ENCODE data around the gene ZFHX3. TPM values are rescaled to one million over a fixed set of nuclear protein-coding genes. Genes with fewer than 3 reads are reported as not detected.
A peak's percentile ranks its signal among the peaks of the same experiment; 100 is the strongest.

ZFHX3 gene
- total RNA-seq, 1 experiment from 2014 or later = 1.5 TPM

- Mint-ChIP-seq H3K4me3 (peak overlapping the region in 1 of 2 experiments; percentile 83; a peak in 2 of 5 replicates), H3K27me3 (ENCODE audit: low read depth) (peaks cover 64% of the 10 kb centered on the region), H3K27ac (no peak overlapping the region), H3K9me3 (no peaks in the 10 kb centered on the region; a peak in 1 of 5 replicates), H3K36me3 (ENCODE audit: insufficient read depth in 1 of 3, low read depth in 3 of 3) (peaks cover 0 to 2% (median 0%) of the 10 kb centered on the region in 3 experiments; a peak in 1 of 7 replicates), H3K4me1 (peaks cover 53 to 73% of the 10 kb centered on the region in 2 experiments)
- no peak overlapping the region for H2AFZ ChIP-seq (ENCODE audit: low read length)
- no peak overlapping the region for H2BK12ac ChIP-seq (ENCODE audit: insufficient read length, low read depth, low read length)
- no peaks in the 10 kb centered on the region for H3K79me2 ChIP-seq (ENCODE audit: insufficient read depth, low read length)
- TF ChIP-seq CTCF (conservative IDR thresholded peaks at IDR 0.05) = no peak
- H3K56ac ChIP-seq (ENCODE audit: insufficient read length, low read depth, low read length) = no peak overlapping the region
- H3K23ac ChIP-seq (ENCODE audit: insufficient read length, low read depth, low read length) = no peak overlapping the region
- no peak overlapping the region for H3K18ac ChIP-seq (ENCODE audit: insufficient read length, low read depth, low read length)
- H2BK120ac ChIP-seq (ENCODE audit: low read depth, low read length, poor library complexity, severe bottlenecking) = no peak overlapping the region
- H2BK20ac ChIP-seq (ENCODE audit: low read depth, low read length, poor library complexity, severe bottlenecking) = no peak overlapping the region
- H3K27me3 ChIP-seq (ENCODE audit: insufficient read depth, low read length) = peaks cover 57% of the 10 kb centered on the region
- no peak overlapping the region for H3T11ph ChIP-seq (ENCODE audit: low read length)
- H3K23me2 ChIP-seq (ENCODE audit: insufficient read length, low read depth, low read length, poor library complexity, severe bottlenecking) = peaks cover 5% of the 10 kb centered on the region
- peaks cover 6% of the 10 kb centered on the region for H3K4me1 ChIP-seq (ENCODE audit: insufficient read depth, low read length)
- DNase-seq = no peak
- no peak overlapping the region for H3K4me2 ChIP-seq (ENCODE audit: insufficient read depth, insufficient read length, low read length)
- no peaks in the 10 kb centered on the region for H3K79me1 ChIP-seq (ENCODE audit: insufficient read depth, low read depth, low read length, poor library complexity, severe bottlenecking)
- no peak overlapping the region for H4K91ac ChIP-seq (ENCODE audit: insufficient read length, low read depth, low read length)
- no peak overlapping the region for H3K9ac ChIP-seq (ENCODE audit: extremely low read depth, insufficient read length, low read length)
- H3K27ac ChIP-seq (ENCODE audit: insufficient read length, low read depth, low read length) = no peak overlapping the region
- H2BK15ac ChIP-seq (ENCODE audit: low read depth, low read length) = no peak overlapping the region
- H2BK5ac ChIP-seq (ENCODE audit: insufficient read length, low read length) = no peak overlapping the region
- H4K5ac ChIP-seq (ENCODE audit: insufficient read length, low read depth, low read length) = no peak overlapping the region
- no peak overlapping the region for H2AK5ac ChIP-seq (ENCODE audit: insufficient read length, low read length)
- no peak overlapping the region for H3K14ac ChIP-seq (ENCODE audit: insufficient read depth, low read length)
- no peaks in the 10 kb centered on the region for H3K9me3 ChIP-seq (ENCODE audit: control insufficient read depth, low read depth, low read length)
- no peaks in the 10 kb centered on the region for H4K20me1 ChIP-seq (ENCODE audit: control insufficient read depth, insufficient read depth, insufficient read length)
- H3K4ac ChIP-seq (ENCODE audit: low read depth, low read length) = no peak overlapping the region
- H4K8ac ChIP-seq (replicated peaks; ENCODE audit: insufficient read length, low read depth, low read length) = no peak overlapping the region
- no CpG with 5 or more reads among the region's 10 CpGs for WGBS (ENCODE audit: extremely low coverage, insufficient read length, low lambda C conversion rate)
These were observed 12.1 kb upstream of the ZFHX3 start for GRCh38 chr16:73059779-73060615.

All from H9 (cell line).